Transverse colon (tissue), 4 donors: ENCODE results near the gene ZNF148. TPM values are rescaled to one million over a fixed set of nuclear protein-coding genes. Genes with fewer than 3 reads are reported as not detected.

Source experiments
- DNase-seq: peaks from one replicate; pipeline ENCODE4 v3.0.0-alpha.2; 2019
- H3K27ac ChIP-seq, 4 donors: fragments of 200-600 bp; sonication (generic); 2 replicates each; pipeline ENCODE4 v1.5.1; 2016 to 2018; ENCODE audit warnings: inconsistent platforms in 4 of 4
- H3K27me3 ChIP-seq: fragments of 200-600 bp; sonication (generic); 2 replicates; pipeline ENCODE4 v1.5.1; 2017; ENCODE audit warnings: inconsistent platforms
- H3K36me3 ChIP-seq, 4 donors: fragments of 200-600 bp; sonication (generic); 2 replicates each; pipeline ENCODE4 v1.5.1; 2017 to 2019; ENCODE audit warnings: inconsistent platforms in 4 of 4
- H3K4me1 ChIP-seq, 4 donors: fragments of 200-600 bp; sonication (generic); 2 replicates each; pipeline ENCODE4 v1.5.1; 2017 to 2020; ENCODE audit warnings: inconsistent platforms in 4 of 4
- H3K4me3 ChIP-seq, 4 donors: fragments of 200-600 bp; sonication (generic); 1 replicate in 1 of 4; 2 replicates in 3 of 4; pipeline versions ENCODE4 v1.5.1 to v1.6.1; 2017 to 2019; ENCODE audit warnings: inconsistent platforms in 4 of 4
- H3K9me3 ChIP-seq, 2 donors: fragments of 200-600 bp; sonication (generic); 2 replicates each; pipeline ENCODE4 v1.5.1; 2017 to 2019; ENCODE audit warnings: inconsistent platforms in 2 of 2
- CTCF ChIP-seq, 5 experiments: fragments of 200-600 bp in 3 of 5; fragments of 450-650 bp in 2 of 5; sonication (generic) in 3 of 5; IDR thresholded peaks; 1 replicate in 2 of 5; 2 replicates in 3 of 5; pipeline ENCODE4 v1.5.1; 2016 to 2017; ENCODE audit warnings: antibody characterized with exemption in 5 of 5, inconsistent platforms in 3 of 5, mild to moderate bottlenecking in 2 of 5, moderate library complexity in 1 of 5
- EP300 ChIP-seq: sonication (generic); formaldehyde crosslinking; IDR thresholded peaks from one replicate; pipeline ENCODE4 v1.6.1; 2017; ENCODE audit warnings: antibody characterized with exemption, low read depth
- POLR2A ChIP-seq: fragments of 450-650 bp; IDR thresholded peaks from one replicate; pipeline ENCODE4 v1.6.1; 2016; ENCODE audit warnings: antibody characterized with exemption, mild to moderate bottlenecking, moderate library complexity
- POLR2AphosphoS5 ChIP-seq, 3 donors: sonication (generic); formaldehyde crosslinking; IDR thresholded peaks; one replicate each; pipeline ENCODE4 v1.6.1; 2016; ENCODE audit warnings: antibody characterized with exemption in 3 of 3
- WGBS, 2 donors: methylation state at CpG; one replicate each; pipeline ENCODE4 v1.1.5; 2018; ENCODE audit warnings: low coverage in 1 of 2; 5-methylcytosine and 5-hydroxymethylcytosine counted together
- in situ Hi-C, 4 donors: fragments of 200-750 bp; cut with MboI; loops; one replicate each; pipeline versions ENCODE4 v1.15.0 to v1.15.1; 2017; ENCODE audit warnings: low sequenced_read_pairs in 3 of 4, low pct_ligation_motif_present in 1 of 4, low pct_unique_long_range_greater_than_20kb in 1 of 4
- intact Hi-C: fragments of 100-400 bp; cut with DNase I; formaldehyde crosslinking; loops from one replicate; pipeline ENCODE4 v1.15.1; 2023; ENCODE audit warnings: low total_unique reads
- total RNA-seq, 4 donors: library from RNA; depleted of rRNA; stranded (reverse); fragments of >200 nt; gene quantifications; one replicate each; pipeline ENCODE4 v1.1.0, GENCODE V29; 2016

The ZNF148 gene
- total RNA-seq, 4 donors from 2014 or later: 23.6 to 30.3 (median 27.6) TPM

DNA sequence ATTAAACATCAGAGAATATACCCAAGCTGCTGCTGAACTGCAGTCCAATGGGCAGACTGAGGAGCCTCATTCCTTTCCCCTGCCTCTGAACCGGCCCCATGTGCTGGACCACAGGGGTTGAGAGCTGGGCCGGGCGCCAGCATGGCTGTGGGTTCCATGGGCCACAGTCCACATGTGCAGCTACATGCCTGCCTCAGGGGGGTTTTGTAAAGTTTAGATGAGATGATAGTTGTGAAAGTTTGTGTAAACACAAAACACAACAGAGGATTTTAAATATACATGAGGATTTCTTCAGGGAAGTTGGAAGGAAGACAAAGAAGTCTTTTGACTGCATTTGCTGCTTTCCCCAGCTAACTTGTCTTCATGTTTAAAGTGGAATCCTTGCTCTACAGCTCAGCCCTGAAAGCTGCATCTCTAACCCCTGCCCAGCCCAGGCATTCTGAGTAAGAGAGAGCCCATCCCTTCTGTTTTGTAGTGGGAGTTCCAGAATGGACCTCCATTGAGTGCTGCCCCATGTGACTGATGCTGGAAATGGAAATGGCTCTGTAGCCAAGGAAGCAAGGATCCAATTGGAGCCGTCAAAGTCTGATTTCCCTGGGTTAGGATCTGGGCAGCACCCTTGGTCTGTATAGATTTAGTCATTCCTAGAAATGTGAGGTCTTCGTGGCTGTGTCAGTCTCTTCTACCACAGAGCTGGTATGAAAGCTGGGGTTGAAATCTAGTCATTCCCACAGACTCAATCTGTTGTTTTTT, 180.1 kb downstream of the ZNF148 start:
- no peak for DNase-seq
- in situ Hi-C loops: no loop called here
- WGBS, 2 donors: 49 to 69% methylated on average over 2 to 5 of the region's 5 CpGs
- Histone ChIP-seq H3K9me3 (no peaks in the 10 kb centered on the region), H3K36me3 (no peaks in the 10 kb centered on the region), H3K4me3 (no peak overlapping the region), H3K4me1 (no peaks in the 10 kb centered on the region), H3K27ac (no peak overlapping the region), H3K27me3 (no peaks in the 10 kb centered on the region)
- intact Hi-C loops: no loop called here
- no peak for TF ChIP-seq EP300
- TF ChIP-seq POLR2A: no peak
- no peak for TF ChIP-seq CTCF (IDR thresholded peaks at IDR 0.05)
- TF ChIP-seq POLR2AphosphoS5 (IDR thresholded peaks at IDR 0.05): no peak

DNA sequence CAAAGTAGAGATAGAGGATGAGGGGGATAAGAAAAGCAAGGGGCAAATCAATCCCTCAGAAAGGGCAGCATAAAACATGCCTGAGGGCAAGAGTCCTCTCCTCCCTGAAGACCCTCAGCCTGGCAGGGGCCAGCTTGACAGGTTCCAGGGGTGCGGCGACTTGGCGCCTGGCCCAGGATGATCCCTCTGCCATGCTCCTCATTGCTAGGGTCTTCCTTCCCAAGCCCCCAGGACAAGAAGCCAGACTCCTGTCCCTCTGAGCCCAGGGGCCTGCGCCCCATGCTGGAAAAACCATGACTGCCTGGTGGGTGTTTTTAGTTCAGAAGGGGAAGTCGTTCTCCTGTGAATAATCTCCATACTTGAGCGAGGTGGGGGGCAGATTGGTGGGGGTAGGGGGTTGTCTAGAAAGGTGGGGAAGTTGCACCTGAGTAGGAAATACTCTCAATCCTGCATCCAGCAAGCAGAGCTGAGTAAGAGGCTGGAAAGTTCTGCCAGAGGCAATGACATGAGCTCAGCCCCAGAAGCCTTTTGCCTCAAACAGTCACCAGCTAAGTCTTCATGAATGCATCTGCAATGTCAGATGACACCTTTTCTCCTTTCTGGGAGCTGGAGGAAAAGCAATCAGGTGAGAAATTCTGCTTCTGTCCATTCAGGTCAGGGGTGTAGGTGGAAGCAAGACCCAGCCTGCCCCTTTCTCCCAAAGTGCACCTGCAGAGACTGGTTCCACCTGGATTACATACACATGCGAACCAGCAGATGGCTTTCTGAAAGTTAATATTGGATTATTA, 180.9 kb downstream of the ZNF148 start:
- intact Hi-C loops: no loop called here
- 90 to 100% methylated on average over 4 to 7 of the region's 7 CpGs for WGBS, 2 donors

DNA sequence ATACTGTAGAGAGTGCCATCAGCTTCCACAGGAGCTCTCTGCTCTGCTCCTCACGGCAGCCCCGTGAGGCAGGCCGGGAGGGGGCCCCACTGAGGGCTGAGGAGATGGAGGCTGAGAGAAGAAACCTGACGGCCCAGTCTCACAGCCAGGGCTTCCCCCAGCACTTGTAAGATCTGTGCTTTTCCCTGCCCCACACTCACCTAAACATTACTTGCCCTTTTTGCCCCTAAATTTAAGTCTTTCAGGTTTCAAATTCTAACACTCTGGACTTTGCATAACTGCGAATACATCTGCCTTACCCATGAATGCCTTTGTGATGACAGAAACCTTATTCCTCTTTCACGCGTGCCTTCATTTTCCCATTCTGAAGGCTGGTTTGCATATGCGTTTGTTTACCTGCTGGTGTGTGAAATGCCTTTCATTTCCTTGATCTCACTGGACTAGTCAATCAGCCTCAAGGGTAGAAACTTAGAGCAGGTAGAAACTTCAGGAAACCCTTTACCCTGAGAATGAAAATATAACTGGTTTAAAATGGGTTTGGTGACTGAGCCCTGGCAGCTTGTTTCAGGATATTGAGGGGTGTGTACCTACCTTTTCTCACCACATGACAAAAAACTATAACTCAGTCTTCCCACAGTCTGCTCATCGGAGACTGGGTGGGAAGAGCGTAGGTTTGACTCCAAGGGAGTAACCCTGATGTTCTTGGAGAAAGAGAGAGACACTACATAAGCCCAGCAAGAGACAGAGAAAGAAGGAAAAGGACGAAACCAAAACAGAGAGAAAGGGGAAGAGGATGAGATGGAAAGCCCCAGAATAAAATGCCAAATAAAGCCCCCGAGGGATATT, 182.7 kb downstream of the ZNF148 start:
- Histone ChIP-seq H3K27ac (no peak overlapping the region), H3K4me1 (no peaks in the 10 kb centered on the region), H3K36me3 (no peaks in the 10 kb centered on the region), H3K9me3 (no peaks in the 10 kb centered on the region), H3K4me3 (no peak overlapping the region), H3K27me3 (no peaks in the 10 kb centered on the region)
- intact Hi-C loops (no loop called here), in situ Hi-C loops (no loop called here)
- WGBS, 2 donors: 84 to 87% methylated on average over 9 to 12 of the region's 12 CpGs
- TF ChIP-seq POLR2AphosphoS5 (IDR thresholded peaks at IDR 0.05) (no peak), POLR2A (no peak)
- DNase-seq: no peak

More for the DNA sequence above, 180.9 kb downstream of the ZNF148 start:
- Histone ChIP-seq H3K4me1 (no peaks in the 10 kb centered on the region), H3K36me3 (no peaks in the 10 kb centered on the region), H3K9me3 (no peaks in the 10 kb centered on the region), H3K27ac (no peak overlapping the region), H3K27me3 (no peaks in the 10 kb centered on the region), H3K4me3 (no peak overlapping the region)
- no peak for TF ChIP-seq EP300
- TF ChIP-seq POLR2A: no peak
- TF ChIP-seq POLR2AphosphoS5 (IDR thresholded peaks at IDR 0.05): no peak
- TF ChIP-seq CTCF (IDR thresholded peaks at IDR 0.05): no peak
- in situ Hi-C loops: no loop called here
- DNase-seq: no peak

GRCh38 chr3:125191730-125192129, 183.4 kb downstream of the ZNF148 start:
- no peaks in the 10 kb centered on the region for H3K9me3 ChIP-seq
- intact Hi-C loops (no loop called here), in situ Hi-C loops (no loop called here)
- TF ChIP-seq POLR2A (no peak), CTCF (IDR thresholded peaks at IDR 0.05) (no peak), POLR2AphosphoS5 (IDR thresholded peaks at IDR 0.05) (no peak), EP300 (no peak)
- no peaks in the 10 kb centered on the region for H3K36me3 ChIP-seq
- peaks cover 0 to under 1% (median 0%) of the 10 kb centered on the region in 4 donors for H3K4me1 ChIP-seq
- no peak for DNase-seq
- no peak overlapping the region for H3K27ac ChIP-seq
- H3K4me3 ChIP-seq: no peak overlapping the region
- H3K27me3 ChIP-seq: no peaks in the 10 kb centered on the region
- WGBS, 2 donors: 61 to 84% methylated on average over 2 to 7 of the region's 7 CpGs
